Kidney (tissue), 14 donors: ENCODE results near the gene SLC25A11. TPM values are rescaled to one million over a fixed set of nuclear protein-coding genes. Genes with fewer than 3 reads are reported as not detected.

Source experiments
- DNase-seq, 5 donors: peaks; one replicate each; pipeline ENCODE4 v3.0.0-alpha.2; 2013 to 2020
- FAIRE-seq: peaks from 2 replicates; lab custom pipeline; 2012; peaks lifted over from hg19 to GRCh38; lab: Jason Lieb, UNC
- H3K27ac ChIP-seq, 2 donors: one replicate each; pipeline ENCODE4 v1.7.0; 2013; ENCODE audit warnings: low read depth in 2 of 2, low read length in 2 of 2, inconsistent platforms in 1 of 2
- H3K27me3 ChIP-seq: one replicate; pipeline ENCODE4 v1.7.1; 2013; ENCODE audit warnings: low read length, inconsistent platforms; ENCODE audit not compliant: control insufficient read depth, insufficient read depth
- H3K36me3 ChIP-seq, 3 donors: one replicate each; pipeline versions ENCODE4 v1.7.0 to v1.7.1; 2013; ENCODE audit warnings: low read length in 3 of 3, control low read depth in 1 of 3, inconsistent platforms in 1 of 3; ENCODE audit not compliant: insufficient read depth in 3 of 3, control insufficient read depth in 2 of 3
- H3K4me1 ChIP-seq, 3 donors: one replicate each; pipeline versions ENCODE4 v1.7.0 to v1.7.1; 2013; ENCODE audit warnings: low read length in 3 of 3, inconsistent platforms in 1 of 3, low read depth in 1 of 3; ENCODE audit not compliant: control insufficient read depth in 2 of 3, insufficient read depth in 2 of 3
- H3K4me3 ChIP-seq, 3 donors: one replicate each; pipeline versions ENCODE4 v1.7.0 to v1.8.1; 2013; ENCODE audit warnings: low read length in 3 of 3, control low read depth in 1 of 3, inconsistent platforms in 1 of 3
- H3K9ac ChIP-seq, 3 donors: one replicate each; pipeline versions ENCODE4 v1.7.0 to v1.7.1; 2013; ENCODE audit warnings: low read length in 3 of 3, control low read depth in 1 of 3, inconsistent platforms in 1 of 3
- H3K9me3 ChIP-seq, 3 donors: one replicate each; pipeline versions ENCODE4 v1.7.0 to v1.7.1; 2013; ENCODE audit warnings: low read length in 3 of 3, control low read depth in 1 of 3, inconsistent platforms in 1 of 3; ENCODE audit not compliant: control insufficient read depth in 2 of 3, insufficient read depth in 1 of 3
- CTCF ChIP-seq: IDR thresholded peaks from 3 replicates; pipeline ENCODE4 v1.5.1; 2012; ENCODE audit warnings: mild to moderate bottlenecking, moderate library complexity, borderline replicate concordance; ENCODE audit not compliant: insufficient read depth; ENCODE audit errors: extremely low read depth
- intact Hi-C: fragments of 100-400 bp; cut with DNase I; formaldehyde crosslinking; loops from one replicate; pipeline ENCODE4 v1.11.1; 2022
- polyA plus RNA-seq: library from polyadenylated mRNA; stranded (reverse); fragments of 350-450 nt; fragmentation: Illumina TruSeq; extraction: RNeasy Lipid Tissue Mini Kit (QIAGEN cat#74804); gene quantifications from one replicate; pipeline ENCODE4 v1.2.3, GENCODE V29; 2014; ENCODE audit warnings: low read depth, low replicate concordance; ENCODE audit not compliant: insufficient read depth
- total RNA-seq: library from RNA; stranded (reverse); fragmentation: NEBNext Ultra II Directional; extraction: Animal tissue kit (Norgen Biotek cat#: 25700); gene quantifications from one replicate; pipeline ENCODE4 v1.2.1, GENCODE V29; 2021
- donor health status: control.
- donor health status: control.
- donor health status: control.
- donor health status: control.
- donor health status: control.
- donor health status: DM: yes; HTN: yes; CAD: no.
- donor health status: Normal renal cell carcinoma (clear cell type).

The SLC25A11 gene
- total and polyA plus RNA-seq, 2 donors from 2014 or later, result 60.0 to 173 TPM

GRCh38 chr17:4971826-4972225 lies 32.0 kb upstream of the SLC25A11 start:
- no peaks in the 10 kb centered on the region for H3K9me3 ChIP-seq
- no peak overlapping the region for H3K4me3 ChIP-seq
- no peak for FAIRE-seq
- TF ChIP-seq CTCF, result no peak
- no peak overlapping the region for H3K9ac ChIP-seq
- intact Hi-C loops, result no loop called here
- peaks cover 0 to 17% (median 13%) of the 10 kb centered on the region in 3 donors for H3K36me3 ChIP-seq
- H3K27ac ChIP-seq, result no peak overlapping the region
- peaks cover 3 to 25% (median 4%) of the 10 kb centered on the region in 3 donors for H3K4me1 ChIP-seq
- peak in 1 of 5 donors; percentile 26 for DNase-seq
- H3K27me3 ChIP-seq, result no peaks in the 10 kb centered on the region

GRCh38 chr17:4970273-4970672 lies 30.4 kb upstream of the SLC25A11 start:
- Histone ChIP-seq H3K9me3 (no peaks in the 10 kb centered on the region), H3K27ac (peak overlapping the region in 1 of 2 donors; percentile 46), H3K9ac (no peak overlapping the region), H3K4me3 (peak overlapping the region in 1 of 3 donors; percentile 99), H3K36me3 (peaks cover 0 to 13% (median 12%) of the 10 kb centered on the region in 3 donors), H3K4me1 (peaks cover 3 to 31% (median 4%) of the 10 kb centered on the region in 3 donors), H3K27me3 (no peaks in the 10 kb centered on the region)
- FAIRE-seq (no peak), DNase-seq (peak in 1 of 5 donors; percentile 59)
- intact Hi-C loops, result no loop called here
- no peak for TF ChIP-seq CTCF

- Histone ChIP-seq H3K4me3 (peak overlapping the region; percentile 58 to 99 (median 93)), H3K27me3 (no peaks in the 10 kb centered on the region), H3K36me3 (peaks cover 0 to 12% (median 12%) of the 10 kb centered on the region in 3 donors), H3K27ac (peak overlapping the region; percentile 52 to 70), H3K9me3 (no peaks in the 10 kb centered on the region), H3K4me1 (peaks cover 3 to 31% (median 4%) of the 10 kb centered on the region in 3 donors), H3K9ac (peak overlapping the region in 2 of 3 donors; percentile 36 to 87)
- intact Hi-C loops, result no loop called here
- FAIRE-seq, result no peak
- DNase-seq, result peak in 4 of 5 donors; percentile 4 to 54 (median 40)
- no peak for TF ChIP-seq CTCF
Observed at GRCh38 chr17:4969551-4970173, 29.8 kb upstream of the SLC25A11 start.
